Transverse colon (tissue), 4 donors: ENCODE measurements around the gene TRAPPC10.

Experiments used
- EP300 ChIP-seq: sonication (generic); formaldehyde crosslinking; IDR thresholded peaks from one replicate; pipeline ENCODE4 v1.6.1; 2017; ENCODE audit warnings: antibody characterized with exemption, low read depth
- POLR2AphosphoS5 ChIP-seq, 3 donors: sonication (generic); formaldehyde crosslinking; IDR thresholded peaks; one replicate each; pipeline ENCODE4 v1.6.1; 2016; ENCODE audit warnings: antibody characterized with exemption in 3 of 3
- TF ChIP-seq, protein P1 (sequence below), 5 experiments: fragments of 200-600 bp in 3 of 5; fragments of 450-650 bp in 2 of 5; sonication (generic) in 3 of 5; IDR thresholded peaks; 1 replicate in 2 of 5; 2 replicates in 3 of 5; pipeline ENCODE4 v1.5.1; 2016 to 2017; ENCODE audit warnings: antibody characterized with exemption in 5 of 5, inconsistent platforms in 3 of 5, mild to moderate bottlenecking in 2 of 5, moderate library complexity in 1 of 5

DNA sequence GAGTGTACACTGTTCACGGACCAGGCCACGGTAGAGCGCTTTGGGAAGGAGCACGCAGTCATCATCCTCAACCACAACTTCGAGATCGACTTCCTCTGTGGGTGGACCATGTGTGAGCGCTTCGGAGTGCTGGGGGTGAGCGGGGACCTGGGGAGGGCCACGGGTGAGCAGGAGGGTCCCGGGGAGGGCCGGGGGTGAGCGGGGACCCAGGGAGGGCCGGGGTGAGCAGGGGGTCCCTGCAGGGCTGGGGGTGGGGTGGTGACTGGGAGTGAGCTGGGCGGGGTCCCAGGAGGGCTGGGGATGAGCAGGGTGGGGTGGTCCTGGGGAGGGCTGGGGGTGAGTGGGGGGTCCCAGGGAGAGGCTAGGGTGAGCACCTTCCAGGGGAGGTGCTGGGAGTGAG is 44.1 kb upstream of the TRAPPC10 start:
- no peak for TF ChIP-seq POLR2AphosphoS5 (IDR thresholded peaks at IDR 0.05)
- no peak for TF ChIP-seq EP300
- TF ChIP-seq, protein P1, sequence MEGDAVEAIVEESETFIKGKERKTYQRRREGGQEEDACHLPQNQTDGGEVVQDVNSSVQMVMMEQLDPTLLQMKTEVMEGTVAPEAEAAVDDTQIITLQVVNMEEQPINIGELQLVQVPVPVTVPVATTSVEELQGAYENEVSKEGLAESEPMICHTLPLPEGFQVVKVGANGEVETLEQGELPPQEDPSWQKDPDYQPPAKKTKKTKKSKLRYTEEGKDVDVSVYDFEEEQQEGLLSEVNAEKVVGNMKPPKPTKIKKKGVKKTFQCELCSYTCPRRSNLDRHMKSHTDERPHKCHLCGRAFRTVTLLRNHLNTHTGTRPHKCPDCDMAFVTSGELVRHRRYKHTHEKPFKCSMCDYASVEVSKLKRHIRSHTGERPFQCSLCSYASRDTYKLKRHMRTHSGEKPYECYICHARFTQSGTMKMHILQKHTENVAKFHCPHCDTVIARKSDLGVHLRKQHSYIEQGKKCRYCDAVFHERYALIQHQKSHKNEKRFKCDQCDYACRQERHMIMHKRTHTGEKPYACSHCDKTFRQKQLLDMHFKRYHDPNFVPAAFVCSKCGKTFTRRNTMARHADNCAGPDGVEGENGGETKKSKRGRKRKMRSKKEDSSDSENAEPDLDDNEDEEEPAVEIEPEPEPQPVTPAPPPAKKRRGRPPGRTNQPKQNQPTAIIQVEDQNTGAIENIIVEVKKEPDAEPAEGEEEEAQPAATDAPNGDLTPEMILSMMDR (IDR thresholded peaks at IDR 0.05) = no peak
